Fibroblast of lung (primary cell): ENCODE measurements around the gene EMP3. TPM values are rescaled to one million over a fixed set of nuclear protein-coding genes. Genes with fewer than 3 reads are reported as not detected.
"Not testable (repeated sequence)": the region's sequence is repeated elsewhere in the genome, so short reads cannot be mapped to it uniquely, and the experiment has no call there.

Experiments
- DNase-seq, 2 donors: peaks; one replicate each; pipeline versions ENCODE4 v3.0.0 to v3.0.0-alpha.2; 2010; ENCODE audit warnings: low read depth in 2 of 2
- H2AFZ ChIP-seq: 2 replicates; pipeline ENCODE4 v1.5.1; 2012; ENCODE audit warnings: low read length, control low read depth, inconsistent platforms
- H3K27ac ChIP-seq: 2 replicates; pipeline ENCODE4 v1.5.1; 2011; ENCODE audit warnings: low read length, control low read depth; ENCODE audit not compliant: insufficient read depth
- H3K27me3 ChIP-seq: 2 replicates; pipeline ENCODE4 v1.5.1; 2011; ENCODE audit warnings: mild to moderate bottlenecking, low read length; ENCODE audit not compliant: control insufficient read depth, insufficient read depth
- H3K36me3 ChIP-seq: 2 replicates; pipeline ENCODE4 v1.5.1; 2011; ENCODE audit warnings: low read length; ENCODE audit not compliant: control insufficient read depth, insufficient read depth
- H3K4me1 ChIP-seq: 2 replicates; pipeline ENCODE4 v1.5.1; 2011; ENCODE audit warnings: low read length; ENCODE audit not compliant: control insufficient read depth, insufficient read depth; ENCODE audit errors: extremely low read depth
- H3K4me2 ChIP-seq: 2 replicates; pipeline ENCODE4 v1.5.1; 2011; ENCODE audit warnings: low read length, control low read depth; ENCODE audit not compliant: insufficient read depth; ENCODE audit errors: extremely low read depth
- H3K4me3 ChIP-seq, 4 experiments: fragments of 200-600 bp in 1 of 4; sonication (generic) in 1 of 4; replicated peaks in 1 of 4; 2 replicates each; pipeline ENCODE4 v1.5.1; 2011 to 2016; ENCODE audit warnings: low read length in 4 of 4, low read depth in 3 of 4, mild to moderate bottlenecking in 3 of 4, control low read depth in 2 of 4, inconsistent platforms in 1 of 4, mixed read lengths in 1 of 4; ENCODE audit not compliant: insufficient read depth in 1 of 4; ENCODE audit errors: control extremely low read depth in 1 of 4
- H3K79me2 ChIP-seq: 2 replicates; pipeline ENCODE4 v1.5.1; 2012; ENCODE audit warnings: mild to moderate bottlenecking, low read length, inconsistent platforms; ENCODE audit not compliant: control insufficient read depth, insufficient read depth
- H3K9ac ChIP-seq: 2 replicates; pipeline ENCODE4 v1.5.1; 2011; ENCODE audit warnings: mild to moderate bottlenecking, low read length, control low read depth; ENCODE audit not compliant: insufficient read depth
- H3K9me3 ChIP-seq: 2 replicates; pipeline ENCODE4 v1.5.1; 2012; ENCODE audit warnings: low read depth, low read length; ENCODE audit not compliant: control insufficient read depth, insufficient read depth
- H4K20me1 ChIP-seq: 2 replicates; pipeline ENCODE4 v1.5.1; 2011; ENCODE audit warnings: low read length; ENCODE audit not compliant: control insufficient read depth, insufficient read depth; ENCODE audit errors: extremely low read depth
- EZH2 ChIP-seq: IDR thresholded peaks from 2 replicates; pipeline ENCODE4 v1.5.1; 2012; ENCODE audit warnings: low read length, control low read depth, mild to moderate bottlenecking; ENCODE audit errors: missing control alignments
- polyA plus RNA-seq, 2 donors: library from polyadenylated mRNA; depleted of rRNA in 1 of 2; stranded (reverse) in 1 of 2; unstranded in 1 of 2; fragments of >200 nt; gene quantifications; 2 replicates each; pipeline ENCODE4 v1.2.1, GENCODE V29; 2011 to 2012; ENCODE audit warnings: missing spikeins in 1 of 2
- total RNA-seq: library from RNA; depleted of rRNA; stranded (reverse); fragments of >200 nt; gene quantifications from 2 replicates; pipeline ENCODE4 v1.2.1, GENCODE V29; 2014
- TF ChIP-seq, protein P1 (sequence below), 2 donors: IDR thresholded peaks in 1 of 2; conservative IDR thresholded peaks in 1 of 2; 1 replicate in 1 of 2; 2 replicates in 1 of 2; pipeline ENCODE4 v1.5.1; 2011 to 2012; ENCODE audit warnings: low read length in 2 of 2, control low read depth in 1 of 2, inconsistent platforms in 1 of 2, low read depth in 1 of 2, mild to moderate bottlenecking in 1 of 2

The EMP3 gene
- total and polyA plus RNA-seq, 2 donors (not counting 1 experiment from before 2014, with no cell fraction given): 246 to 303 TPM

DNA sequence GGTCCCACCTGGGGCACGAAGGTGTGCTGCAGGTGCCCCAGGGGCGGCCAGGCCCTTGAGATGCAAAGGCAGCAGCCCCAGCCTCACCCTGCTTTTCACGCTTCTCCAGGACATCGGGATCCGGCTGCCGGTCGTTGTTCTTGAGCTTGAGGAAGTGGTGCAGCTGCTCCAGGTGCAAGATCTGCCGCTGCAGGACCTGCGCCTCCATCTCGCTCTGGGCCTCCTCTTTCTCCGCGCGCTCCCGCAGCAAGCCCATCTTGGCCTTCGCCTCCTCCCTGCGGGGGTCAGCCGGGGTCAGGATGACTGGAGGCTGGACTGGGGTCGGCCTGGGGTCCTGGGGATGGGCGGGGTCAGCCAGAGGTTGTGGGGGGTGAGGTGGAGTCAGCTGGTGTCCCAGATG, 21.5 kb upstream of the EMP3 start:
- TF ChIP-seq, protein P1, sequence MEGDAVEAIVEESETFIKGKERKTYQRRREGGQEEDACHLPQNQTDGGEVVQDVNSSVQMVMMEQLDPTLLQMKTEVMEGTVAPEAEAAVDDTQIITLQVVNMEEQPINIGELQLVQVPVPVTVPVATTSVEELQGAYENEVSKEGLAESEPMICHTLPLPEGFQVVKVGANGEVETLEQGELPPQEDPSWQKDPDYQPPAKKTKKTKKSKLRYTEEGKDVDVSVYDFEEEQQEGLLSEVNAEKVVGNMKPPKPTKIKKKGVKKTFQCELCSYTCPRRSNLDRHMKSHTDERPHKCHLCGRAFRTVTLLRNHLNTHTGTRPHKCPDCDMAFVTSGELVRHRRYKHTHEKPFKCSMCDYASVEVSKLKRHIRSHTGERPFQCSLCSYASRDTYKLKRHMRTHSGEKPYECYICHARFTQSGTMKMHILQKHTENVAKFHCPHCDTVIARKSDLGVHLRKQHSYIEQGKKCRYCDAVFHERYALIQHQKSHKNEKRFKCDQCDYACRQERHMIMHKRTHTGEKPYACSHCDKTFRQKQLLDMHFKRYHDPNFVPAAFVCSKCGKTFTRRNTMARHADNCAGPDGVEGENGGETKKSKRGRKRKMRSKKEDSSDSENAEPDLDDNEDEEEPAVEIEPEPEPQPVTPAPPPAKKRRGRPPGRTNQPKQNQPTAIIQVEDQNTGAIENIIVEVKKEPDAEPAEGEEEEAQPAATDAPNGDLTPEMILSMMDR (conservative IDR thresholded peaks at IDR 0.05 in 1 of 2, IDR thresholded peaks at IDR 0.05 in 1 of 2; ENCODE audit: low read depth in 1 of 2, low read length in 2 of 2): no peak
- TF ChIP-seq EZH2: no peak
- H3K79me2 ChIP-seq: no peaks in the 10 kb centered on the region
- H3K9me3 ChIP-seq: no peaks in the 10 kb centered on the region
- H3K9ac ChIP-seq: no peak overlapping the region
- no peak overlapping the region for H3K27ac ChIP-seq
- H3K36me3 ChIP-seq: no peaks in the 10 kb centered on the region
- DNase-seq: no peak
- peaks cover 3% of the 10 kb centered on the region for H3K27me3 ChIP-seq
- H3K4me1 ChIP-seq: no peaks in the 10 kb centered on the region
- no peak overlapping the region for H3K4me2 ChIP-seq
- no peak overlapping the region for H3K4me3 ChIP-seq
- no peak overlapping the region for H2AFZ ChIP-seq
- H4K20me1 ChIP-seq: no peaks in the 10 kb centered on the region

- DNase-seq: no peak
- Histone ChIP-seq H2AFZ (no peak overlapping the region), H3K4me1 (no peaks in the 10 kb centered on the region), H3K79me2 (no peaks in the 10 kb centered on the region), H3K9me3 (no peaks in the 10 kb centered on the region), H3K27ac (no peak overlapping the region), H4K20me1 (no peaks in the 10 kb centered on the region), H3K4me2 (no peak overlapping the region), H3K27me3 (peaks cover 3% of the 10 kb centered on the region), H3K36me3 (no peaks in the 10 kb centered on the region), H3K9ac (no peak overlapping the region), H3K4me3 (no peak overlapping the region)
- TF ChIP-seq EZH2: no peak
- TF ChIP-seq, protein P1 (conservative IDR thresholded peaks at IDR 0.05 in 1 of 2, IDR thresholded peaks at IDR 0.05 in 1 of 2; ENCODE audit: low read depth in 1 of 2, low read length in 2 of 2): peak in 1 of 2 donors; percentile 34
Measured at GRCh38 chr19:48308631-48309586, 16.4 kb upstream of the EMP3 start.

GRCh38 chr19:48309731-48310130, 15.6 kb upstream of the EMP3 start:
- not testable (repeated sequence) for H3K9me3 ChIP-seq, H3K9ac ChIP-seq, H3K27ac ChIP-seq, H3K4me2 ChIP-seq, H3K36me3 ChIP-seq, H3K4me3 ChIP-seq, DNase-seq, H3K4me1 ChIP-seq, H3K79me2 ChIP-seq, H3K27me3 ChIP-seq, H4K20me1 ChIP-seq, H2AFZ ChIP-seq
